Suprapubic skin (tissue), 4 donors: ENCODE measurements around the gene CLEC16A.

ENCODE experiments used
- EP300 ChIP-seq: sonication (generic); formaldehyde crosslinking; IDR thresholded peaks from one replicate; pipeline ENCODE4 v1.6.1; 2017; ENCODE audit warnings: antibody characterized with exemption
- POLR2AphosphoS5 ChIP-seq, 3 donors: sonication (generic); formaldehyde crosslinking; IDR thresholded peaks; one replicate each; pipeline ENCODE4 v1.6.1; 2017; ENCODE audit warnings: antibody characterized with exemption in 3 of 3
- TF ChIP-seq, protein P1 (sequence below), 2 donors: fragments of 200-600 bp in 1 of 2; fragments of 450-650 bp in 1 of 2; sonication (generic) in 1 of 2; IDR thresholded peaks; one replicate each; pipeline ENCODE4 v1.5.1; 2016 to 2019; ENCODE audit warnings: antibody characterized with exemption in 2 of 2, mild to moderate bottlenecking in 1 of 2, moderate library complexity in 1 of 2

DNA sequence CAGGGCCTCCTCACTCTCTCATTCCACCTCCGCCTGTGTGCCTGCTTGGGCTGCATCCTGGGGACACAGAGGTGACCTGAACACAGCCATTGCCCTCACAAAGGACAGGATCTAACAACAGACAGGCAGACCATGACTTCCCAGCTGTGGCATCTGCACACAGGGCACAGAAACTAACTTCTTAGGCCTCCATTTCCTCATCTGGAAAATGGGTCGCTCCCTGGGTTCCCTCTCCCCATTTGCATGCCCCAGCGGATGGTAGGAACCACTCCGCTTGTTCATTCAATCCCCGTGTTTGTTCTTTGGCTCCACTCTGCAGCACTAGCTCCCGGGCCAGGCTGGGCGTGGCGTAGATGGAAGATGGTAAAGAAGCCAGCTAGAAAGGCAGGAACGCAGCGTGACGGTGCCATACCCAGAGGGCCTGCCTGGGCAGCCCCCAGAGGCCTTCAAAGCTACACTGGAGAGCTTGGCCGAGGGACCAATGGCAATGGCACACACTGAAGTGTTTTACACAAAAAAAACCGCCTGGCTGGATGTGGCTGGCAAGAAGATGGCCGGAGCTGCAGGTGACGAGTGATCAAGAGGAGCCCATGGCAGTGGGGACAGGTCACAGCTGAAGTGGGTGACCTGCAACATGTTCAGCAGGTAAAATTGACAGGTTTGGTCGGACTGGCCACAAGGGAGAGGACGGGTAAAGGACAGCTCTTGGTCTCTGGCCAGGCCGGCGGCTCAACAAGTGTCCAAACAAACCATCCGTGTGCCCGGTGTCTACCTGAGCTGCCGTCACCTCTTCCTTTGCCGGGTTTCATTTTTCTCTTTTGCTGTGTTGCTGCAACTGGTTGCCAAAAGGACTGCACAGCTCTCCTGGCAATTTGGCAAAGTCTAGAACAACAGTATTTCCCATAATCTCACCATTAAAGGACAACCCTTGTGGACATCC, 244.7 kb downstream of the CLEC16A start:
- TF ChIP-seq, protein P1, sequence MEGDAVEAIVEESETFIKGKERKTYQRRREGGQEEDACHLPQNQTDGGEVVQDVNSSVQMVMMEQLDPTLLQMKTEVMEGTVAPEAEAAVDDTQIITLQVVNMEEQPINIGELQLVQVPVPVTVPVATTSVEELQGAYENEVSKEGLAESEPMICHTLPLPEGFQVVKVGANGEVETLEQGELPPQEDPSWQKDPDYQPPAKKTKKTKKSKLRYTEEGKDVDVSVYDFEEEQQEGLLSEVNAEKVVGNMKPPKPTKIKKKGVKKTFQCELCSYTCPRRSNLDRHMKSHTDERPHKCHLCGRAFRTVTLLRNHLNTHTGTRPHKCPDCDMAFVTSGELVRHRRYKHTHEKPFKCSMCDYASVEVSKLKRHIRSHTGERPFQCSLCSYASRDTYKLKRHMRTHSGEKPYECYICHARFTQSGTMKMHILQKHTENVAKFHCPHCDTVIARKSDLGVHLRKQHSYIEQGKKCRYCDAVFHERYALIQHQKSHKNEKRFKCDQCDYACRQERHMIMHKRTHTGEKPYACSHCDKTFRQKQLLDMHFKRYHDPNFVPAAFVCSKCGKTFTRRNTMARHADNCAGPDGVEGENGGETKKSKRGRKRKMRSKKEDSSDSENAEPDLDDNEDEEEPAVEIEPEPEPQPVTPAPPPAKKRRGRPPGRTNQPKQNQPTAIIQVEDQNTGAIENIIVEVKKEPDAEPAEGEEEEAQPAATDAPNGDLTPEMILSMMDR (IDR thresholded peaks at IDR 0.05), result no peak
- TF ChIP-seq POLR2AphosphoS5 (IDR thresholded peaks at IDR 0.05), result no peak
- TF ChIP-seq EP300, result no peak
